Amniotic stem cell (primary cell): ENCODE measurements around the gene ADCYAP1R1.

Source experiments
- DNase-seq: peaks from one replicate; lab custom pipeline; 2025; lab: John Stamatoyannopoulos, UW

Gene ADCYAP1R1

GRCh38 chr7:31043051-31043471, 9.0 kb upstream of the ADCYAP1R1 start:
- no peak for DNase-seq

- no peak for DNase-seq
These were observed 7.6 kb upstream of the ADCYAP1R1 start for GRCh38 chr7:31044529-31044928.

GRCh38 chr7:31046723-31047122, 5.4 kb upstream of the ADCYAP1R1 start:
- DNase-seq: no peak

- DNase-seq: no peak
These were observed 4.6 kb upstream of the ADCYAP1R1 start for GRCh38 chr7:31047313-31048146.

- no peak for DNase-seq
These were observed 2.9 kb upstream of the ADCYAP1R1 start for GRCh38 chr7:31049005-31049765.

- DNase-seq: no peak
These were observed 356 bp downstream of the ADCYAP1R1 start for GRCh38 chr7:31052487-31052840.

- no peak for DNase-seq
These were observed 913 bp downstream of the ADCYAP1R1 start for GRCh38 chr7:31052841-31053601.

- DNase-seq: no peak
These were observed 1.9 kb downstream of the ADCYAP1R1 start for GRCh38 chr7:31053986-31054385.

- DNase-seq: no peak
These were observed 2.6 kb downstream of the ADCYAP1R1 start for GRCh38 chr7:31054608-31055278.

GRCh38 chr7:31055471-31055870, 3.4 kb downstream of the ADCYAP1R1 start:
- no peak for DNase-seq

GRCh38 chr7:31056775-31057346, 4.8 kb downstream of the ADCYAP1R1 start:
- no peak for DNase-seq

- DNase-seq: no peak
These were observed 6.0 kb downstream of the ADCYAP1R1 start for GRCh38 chr7:31058122-31058521.

- no peak for DNase-seq
These were observed 6.6 kb downstream of the ADCYAP1R1 start for GRCh38 chr7:31058688-31059087.

- no peak for DNase-seq
These were observed 7.4 kb downstream of the ADCYAP1R1 start for GRCh38 chr7:31059551-31059950.

GRCh38 chr7:31061185-31061584, 9.1 kb downstream of the ADCYAP1R1 start:
- no peak for DNase-seq

GRCh38 chr7:31062746-31063435, 10.8 kb downstream of the ADCYAP1R1 start:
- DNase-seq: no peak

- no peak for DNase-seq
These were observed 13.0 kb downstream of the ADCYAP1R1 start for GRCh38 chr7:31065021-31065593.

- no peak for DNase-seq
These were observed 13.7 kb downstream of the ADCYAP1R1 start for GRCh38 chr7:31065840-31066239.

GRCh38 chr7:31066516-31067130, 14.5 kb downstream of the ADCYAP1R1 start:
- DNase-seq: no peak

- DNase-seq: no peak
These were observed 15.4 kb downstream of the ADCYAP1R1 start for GRCh38 chr7:31067491-31067890.
